ENCODE results near the gene MTA1.

GRCh38 chr14:105460116-105460515 is 40.5 kb downstream of the MTA1 start:
- no peak for TF ChIP-seq EZH2phosphoT487 (IDR thresholded peaks at IDR 0.05; ENCODE audit: insufficient read depth, low read depth)
- no peak for TF ChIP-seq EZH2 (IDR thresholded peaks at IDR 0.05; ENCODE audit: insufficient read depth, poor library complexity, severe bottlenecking)
